Erythroblast (primary cell): Measurements from ENCODE around the gene ATP8A1.

ENCODE experiments used
- GATA1 ChIP-seq: IDR thresholded peaks from 2 replicates; pipeline ENCODE4 v1.6.1; 2011; ENCODE audit warnings: low read depth, mild to moderate bottlenecking, control low read depth, low read length, moderate library complexity
- POLR2A ChIP-seq: IDR thresholded peaks from 2 replicates; pipeline ENCODE4 v1.6.1; 2011; ENCODE audit warnings: mild to moderate bottlenecking, low read length

- TF ChIP-seq POLR2A (no peak), GATA1 (no peak)
Measured at GRCh38 chr4:42510225-42510624, 146.7 kb downstream of the ATP8A1 start.
